AG10803 (cell line): ENCODE measurements around the gene TPGS2.
"Not testable (repeated sequence)": the region's sequence is repeated elsewhere in the genome, so short reads cannot be mapped to it uniquely, and the experiment has no call there.

Source experiments
- DNase-seq: peaks from one replicate; pipeline ENCODE4 v3.0.0; 2010; ENCODE audit warnings: low read depth
- H3K4me3 ChIP-seq: 2 replicates; pipeline ENCODE4 v1.5.1; 2011; ENCODE audit warnings: mild to moderate bottlenecking, low read length, control low read depth
- TF ChIP-seq, protein P1 (sequence below): conservative IDR thresholded peaks from 2 replicates; pipeline ENCODE4 v1.5.1; 2011; ENCODE audit warnings: mild to moderate bottlenecking, low read length, control low read depth, inconsistent platforms

Gene TPGS2, protein sequence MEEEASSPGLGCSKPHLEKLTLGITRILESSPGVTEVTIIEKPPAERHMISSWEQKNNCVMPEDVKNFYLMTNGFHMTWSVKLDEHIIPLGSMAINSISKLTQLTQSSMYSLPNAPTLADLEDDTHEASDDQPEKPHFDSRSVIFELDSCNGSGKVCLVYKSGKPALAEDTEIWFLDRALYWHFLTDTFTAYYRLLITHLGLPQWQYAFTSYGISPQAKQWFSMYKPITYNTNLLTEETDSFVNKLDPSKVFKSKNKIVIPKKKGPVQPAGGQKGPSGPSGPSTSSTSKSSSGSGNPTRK

DNA sequence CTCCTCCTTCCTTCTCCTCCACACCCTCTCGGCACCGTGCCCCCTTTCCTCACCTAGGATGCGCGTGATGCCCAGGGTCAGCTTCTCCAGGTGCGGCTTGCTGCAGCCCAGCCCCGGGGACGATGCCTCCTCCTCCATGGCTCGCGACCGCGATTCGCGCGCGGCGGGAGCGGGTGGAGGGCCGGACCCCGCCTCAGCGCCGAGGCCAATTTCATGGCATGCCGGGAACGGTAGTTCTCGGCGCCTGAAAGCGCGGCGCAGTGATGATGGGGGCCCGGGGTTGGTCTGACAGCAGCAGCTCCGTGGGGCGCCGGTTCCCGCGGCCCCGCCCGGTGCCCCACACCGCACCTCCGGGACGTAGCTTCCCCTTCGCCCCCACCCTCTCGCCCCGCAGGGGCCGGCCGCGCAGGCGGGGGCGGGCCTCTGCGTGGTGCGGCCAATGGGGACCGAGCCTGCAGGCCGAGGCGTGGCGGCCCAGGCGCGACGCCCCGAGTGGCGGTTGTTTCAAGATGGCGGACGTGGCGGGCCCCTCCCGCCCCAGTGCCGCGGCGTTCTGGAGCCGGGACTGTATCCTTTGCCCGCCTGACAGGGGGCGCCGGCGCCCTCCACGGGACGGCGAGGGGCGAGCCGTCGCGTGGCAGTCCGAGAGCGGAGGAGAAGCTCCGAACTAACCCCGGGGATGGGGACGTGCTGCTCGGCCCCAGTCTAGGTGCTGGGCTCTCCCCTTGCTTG lies at the start of gene TPGS2, which contains the start of gene KIAA1328:
TPGS2 (minus strand) TSS at position 373 of the 732 bp plus-strand sequence; CDS start at position 138, 235 bp downstream.
KIAA1328 (plus strand) TSS at position 498 of the 732 bp plus-strand sequence; CDS start at position 510, 12 bp downstream.
- peak; percentile 90 for DNase-seq
- peak within 1 kb of the TSS; percentile 99 for H3K4me3 ChIP-seq
- TF ChIP-seq, protein P1, sequence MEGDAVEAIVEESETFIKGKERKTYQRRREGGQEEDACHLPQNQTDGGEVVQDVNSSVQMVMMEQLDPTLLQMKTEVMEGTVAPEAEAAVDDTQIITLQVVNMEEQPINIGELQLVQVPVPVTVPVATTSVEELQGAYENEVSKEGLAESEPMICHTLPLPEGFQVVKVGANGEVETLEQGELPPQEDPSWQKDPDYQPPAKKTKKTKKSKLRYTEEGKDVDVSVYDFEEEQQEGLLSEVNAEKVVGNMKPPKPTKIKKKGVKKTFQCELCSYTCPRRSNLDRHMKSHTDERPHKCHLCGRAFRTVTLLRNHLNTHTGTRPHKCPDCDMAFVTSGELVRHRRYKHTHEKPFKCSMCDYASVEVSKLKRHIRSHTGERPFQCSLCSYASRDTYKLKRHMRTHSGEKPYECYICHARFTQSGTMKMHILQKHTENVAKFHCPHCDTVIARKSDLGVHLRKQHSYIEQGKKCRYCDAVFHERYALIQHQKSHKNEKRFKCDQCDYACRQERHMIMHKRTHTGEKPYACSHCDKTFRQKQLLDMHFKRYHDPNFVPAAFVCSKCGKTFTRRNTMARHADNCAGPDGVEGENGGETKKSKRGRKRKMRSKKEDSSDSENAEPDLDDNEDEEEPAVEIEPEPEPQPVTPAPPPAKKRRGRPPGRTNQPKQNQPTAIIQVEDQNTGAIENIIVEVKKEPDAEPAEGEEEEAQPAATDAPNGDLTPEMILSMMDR: peak; percentile 45

DNA sequence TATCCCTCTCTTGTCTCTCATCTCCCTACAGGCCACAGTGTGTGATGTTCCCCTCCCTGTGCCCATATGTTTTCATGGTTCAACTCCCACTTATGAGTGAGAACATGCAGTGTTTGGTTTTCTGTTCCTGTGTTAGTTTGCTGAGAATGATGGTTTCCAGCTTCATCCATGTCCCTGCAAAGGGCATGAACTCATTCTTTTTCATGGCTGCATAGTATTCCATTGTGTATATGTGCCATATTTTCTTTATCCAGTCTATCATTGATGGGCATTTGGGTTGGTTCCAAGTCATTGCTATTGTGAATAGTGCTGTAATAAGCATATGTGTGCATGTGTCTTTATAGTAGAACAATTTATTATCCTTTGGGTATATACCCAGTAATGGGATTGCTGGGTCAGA lies 45.0 kb upstream of the TPGS2 start:
- not testable (repeated sequence) for H3K4me3 ChIP-seq, DNase-seq

DNA sequence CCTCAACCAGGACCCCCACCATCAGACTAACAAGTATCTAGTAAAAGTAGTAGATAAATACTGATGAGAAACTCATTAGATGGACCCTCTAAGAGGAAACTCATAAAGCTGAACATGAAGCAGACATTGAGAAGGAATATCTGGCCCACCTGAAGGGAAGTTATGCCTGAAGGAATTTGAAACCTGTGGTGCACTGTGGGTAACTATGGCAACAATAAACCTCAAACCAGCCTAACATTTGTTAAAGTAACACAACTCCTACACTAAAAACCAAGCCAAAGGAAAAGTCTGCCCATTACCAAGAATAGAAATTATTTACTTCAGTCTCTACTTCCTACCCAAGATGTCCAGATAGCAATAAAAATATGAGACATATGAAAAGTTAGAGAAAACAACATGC lies 43.5 kb upstream of the TPGS2 start:
- no peak overlapping the region for H3K4me3 ChIP-seq
- DNase-seq: no peak
- TF ChIP-seq, protein P1: no peak

DNA sequence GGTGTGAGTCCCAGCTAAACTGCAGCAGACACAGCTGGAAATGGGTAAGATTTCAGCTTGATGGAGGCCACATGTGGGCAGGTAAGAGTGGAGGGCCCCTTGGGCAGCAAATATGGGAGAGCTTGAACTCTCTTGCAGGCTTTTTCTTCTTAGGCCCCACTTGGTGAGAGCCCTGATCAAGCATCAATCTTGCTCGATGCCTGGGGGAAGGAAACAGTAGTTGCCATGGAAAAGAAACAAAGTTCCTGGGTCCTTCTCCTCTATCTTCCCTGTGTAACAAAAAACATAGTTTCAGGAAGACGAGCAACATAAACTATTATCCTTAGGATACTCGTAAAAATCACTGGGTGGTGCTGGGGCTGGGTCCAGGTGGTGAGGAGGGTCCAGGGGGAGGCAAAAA lies 43.0 kb upstream of the TPGS2 start:
- DNase-seq: no peak
- no peak overlapping the region for H3K4me3 ChIP-seq
- TF ChIP-seq, protein P1: no peak

DNA sequence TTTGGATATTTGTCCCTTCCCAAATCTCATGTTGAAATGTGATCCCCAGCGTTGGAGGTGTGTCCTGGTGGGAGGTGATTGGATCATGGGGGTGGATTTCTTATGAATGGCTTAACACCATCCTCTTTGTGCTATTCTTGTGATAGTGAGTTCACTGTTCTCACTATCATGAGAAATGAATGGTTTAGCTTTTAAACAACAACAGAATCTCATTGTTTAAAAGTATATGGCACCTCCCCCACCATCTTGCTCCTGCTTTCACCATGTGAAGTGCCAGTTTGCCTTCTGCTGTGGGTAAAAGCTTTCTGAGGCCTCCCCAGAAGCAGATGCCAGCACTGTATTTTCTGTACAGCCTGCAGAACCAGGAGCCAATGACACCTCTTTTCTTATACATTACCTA lies 38.3 kb upstream of the TPGS2 start:
- no peak overlapping the region for H3K4me3 ChIP-seq
- TF ChIP-seq, protein P1: no peak
- no peak for DNase-seq

DNA sequence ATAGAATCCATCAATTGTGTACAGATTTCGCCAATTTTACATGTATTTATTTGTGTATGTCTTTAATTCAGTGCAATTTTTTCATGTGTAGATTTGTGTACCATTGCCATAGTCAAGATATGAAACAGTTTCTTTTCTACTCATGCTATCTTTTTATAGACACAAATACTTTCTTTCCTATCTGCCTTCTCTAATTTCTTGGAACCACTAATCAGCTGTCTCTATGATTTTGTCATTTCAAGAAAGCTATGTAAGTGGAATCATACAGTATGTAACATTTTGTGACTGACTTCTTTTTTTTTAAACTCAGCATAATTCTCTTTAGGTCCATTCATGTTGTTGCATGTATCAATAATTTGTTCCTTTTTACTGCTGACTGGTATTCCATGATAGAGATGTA lies 33.4 kb upstream of the TPGS2 start:
- TF ChIP-seq, protein P1: no peak
- DNase-seq: no peak
- H3K4me3 ChIP-seq: no peak overlapping the region

DNA sequence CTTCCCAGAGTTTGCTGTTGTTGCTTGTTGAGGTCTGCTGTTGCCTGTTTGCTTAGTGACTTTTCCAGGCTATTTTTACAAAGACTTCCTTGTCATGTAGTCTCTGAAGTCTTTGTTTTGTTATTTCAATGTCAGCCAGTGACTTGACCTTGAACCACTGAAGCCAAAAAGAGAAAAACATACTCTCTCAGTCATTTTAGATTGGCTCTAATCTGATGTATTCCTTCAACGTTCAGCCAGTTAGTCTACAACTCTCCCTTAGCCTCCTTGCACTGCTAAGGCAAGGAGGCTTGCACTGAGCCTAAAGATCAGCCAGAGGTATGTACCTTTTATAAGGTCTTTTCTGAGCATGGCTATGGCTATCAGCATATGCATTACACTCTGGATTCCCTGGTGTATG lies 28.0 kb upstream of the TPGS2 start:
- TF ChIP-seq, protein P1: no peak
- DNase-seq: no peak
- H3K4me3 ChIP-seq: no peak overlapping the region
